H1 (cell line): ENCODE results near the gene PTPRT. TPM values are rescaled to one million over a fixed set of nuclear protein-coding genes. Genes with fewer than 3 reads are reported as not detected.

Source experiments
- CBX5 ChIP-seq: fragments of 300-800, 300-1000 bp; sonication (generic); IDR thresholded peaks from 2 replicates; pipeline ENCODE4 v1.7.1; 2016; ENCODE audit warnings: antibody characterized with exemption, low read length, low read depth
- CREB1 ChIP-seq: IDR thresholded peaks from 2 replicates; pipeline ENCODE4 v1.6.1; 2012; ENCODE audit warnings: inconsistent platforms
- CTCF ChIP-seq, 3 experiments: IDR thresholded peaks; 1 replicate in 2 of 3; 2 replicates in 1 of 3; pipeline versions ENCODE4 v1.5.1 to v1.6.1; 2011; ENCODE audit warnings: low read length in 3 of 3, mild to moderate bottlenecking in 3 of 3, inconsistent platforms in 2 of 3, low read depth in 1 of 3, moderate library complexity in 1 of 3; ENCODE audit not compliant: insufficient read depth in 1 of 3; ENCODE audit errors: control extremely low read depth in 1 of 3
- GTF2F1 ChIP-seq: IDR thresholded peaks from 2 replicates; pipeline ENCODE4 v1.6.1; 2012; ENCODE audit warnings: low read depth, low read length, improper control_type of control experiment, borderline replicate concordance
- KDM5A ChIP-seq: fragments of 200-600 bp; IDR thresholded peaks from 2 replicates; pipeline ENCODE4 v1.7.1; 2012; ENCODE audit warnings: mild to moderate bottlenecking, low read length, inconsistent platforms, mixed read lengths
- POLR2AphosphoS5 ChIP-seq: IDR thresholded peaks from 2 replicates; pipeline ENCODE4 v1.6.1; 2011; ENCODE audit warnings: low read depth, low read length
- SP2 ChIP-seq: IDR thresholded peaks from 2 replicates; pipeline ENCODE4 v1.6.1; 2012; ENCODE audit warnings: mild to moderate bottlenecking, low read length, inconsistent platforms
- TAF1 ChIP-seq: IDR thresholded peaks from 2 replicates; pipeline ENCODE4 v1.6.1; 2011; ENCODE audit warnings: mild to moderate bottlenecking, low read depth, low read length
- polyA plus RNA-seq, 7 experiments: library from polyadenylated mRNA; depleted of rRNA in 3 of 7; stranded (reverse) in 5 of 7; unstranded in 2 of 7; fragments of >200 nt in 5 of 7; fragments of 200-250 nt in 2 of 7; gene quantifications; 1 replicate in 5 of 7; 2 replicates in 1 of 7; 4 replicates in 1 of 7; pipeline versions ENCODE4 v1.2.1 to v1.2.3, GENCODE V29; 2011 to 2013; ENCODE audit warnings: missing spikeins in 2 of 7, mixed read lengths in 2 of 7
- total RNA-seq: library from RNA; stranded (reverse); fragmentation: NEBNext Ultra II Directional; extraction: Animal tissue kit (Norgen Biotek cat#: 25700); gene quantifications from 2 replicates; pipeline ENCODE4 v1.2.1, GENCODE V29; 2021

PTPRT gene
- total and polyA plus RNA-seq, 2 of the 8 experiments (the other 6 are each of a cell fraction or from before 2014, with no cell fraction given) = 0.33 to 1.8 TPM

- TF ChIP-seq GTF2F1 = no peak
- no peak for TF ChIP-seq KDM5A
- no peak for TF ChIP-seq TAF1
- TF ChIP-seq SP2 = no peak
- TF ChIP-seq CREB1 = no peak
- no peak for TF ChIP-seq POLR2AphosphoS5
- no peak for TF ChIP-seq CTCF (IDR thresholded peaks at IDR 0.05; ENCODE audit: control extremely low read depth in 1 of 3, insufficient read depth in 1 of 3, low read depth in 1 of 3, low read length in 3 of 3)
- TF ChIP-seq CBX5 = no peak
Measured at GRCh38 chr20:42604998-42605956, 584.4 kb downstream of the PTPRT start (continued).
